Natural killer cell treated with Interleukin-12 subunit alpha and Interleukin-12 subunit beta and Interleukin-15 and Interleukin-18, amount 100 ng/mL, for 72 hours (primary cell): ENCODE measurements around the gene CDYL. TPM values are rescaled to one million over a fixed set of nuclear protein-coding genes. Genes with fewer than 3 reads are reported as not detected.

Experiments
- ATAC-seq, 2 donors: fragments of 150-1000 bp; cut with Tn5 transposase in 1 of 2; sonication (Bioruptor Pico), chemical (Tn5 transposase) in 1 of 2; 2 replicates each; pipeline ENCODE4 v1.10.0; 2021
- DNase-seq: peaks from one replicate; pipeline ENCODE4 v3.0.0; 2022; ENCODE audit warnings: low spot score
- H3K27ac Mint-ChIP-seq, 2 donors: 1 replicate in 1 of 2; 2 replicates in 1 of 2; pipeline ENCODE4 v1.8.0; 2022; ENCODE audit warnings: mixed read lengths in 2 of 2, mild to moderate bottlenecking in 1 of 2, moderate library complexity in 1 of 2
- H3K27me3 Mint-ChIP-seq, 2 donors: 1 replicate in 1 of 2; 2 replicates in 1 of 2; pipeline ENCODE4 v1.8.0; 2022; ENCODE audit warnings: mixed read lengths in 2 of 2
- H3K36me3 Mint-ChIP-seq: one replicate; pipeline ENCODE4 v1.8.0; 2022; ENCODE audit warnings: mixed read lengths
- H3K4me1 Mint-ChIP-seq, 2 donors: 1 replicate in 1 of 2; 2 replicates in 1 of 2; pipeline ENCODE4 v1.8.0; 2022; ENCODE audit warnings: low read depth in 2 of 2, mixed read lengths in 2 of 2, mild to moderate bottlenecking in 1 of 2
- H3K4me3 Mint-ChIP-seq: one replicate; pipeline ENCODE4 v1.8.0; 2022; ENCODE audit warnings: mixed read lengths
- H3K9me3 Mint-ChIP-seq: 2 replicates; pipeline ENCODE4 v1.8.0; 2022; ENCODE audit warnings: mixed read lengths
- total RNA-seq, 2 donors: library from RNA; stranded (reverse); gene quantifications; one replicate each; pipeline ENCODE4 v1.2.3, GENCODE V29; 2022

CDYL gene
- total RNA-seq, 2 donors from 2014 or later = 52.5 to 58.7 TPM

- Mint-ChIP-seq H3K4me3 (peak overlapping the region; percentile 62), H3K36me3 (peaks cover 6% of the 10 kb centered on the region), H3K27me3 (no peaks in the 10 kb centered on the region), H3K27ac (no peak overlapping the region), H3K4me1 (peaks cover 60 to 79% of the 10 kb centered on the region in 2 donors), H3K9me3 (peaks cover 3% of the 10 kb centered on the region)
- ATAC-seq (peak; percentile 87 to 88), DNase-seq (no peak)
Observed at GRCh38 chr6:4801491-4802110, 25.4 kb downstream of the CDYL start.

GRCh38 chr6:4802312-4802935 lies 26.2 kb downstream of the CDYL start:
- Mint-ChIP-seq H3K36me3 (peaks cover 6% of the 10 kb centered on the region), H3K4me1 (peaks cover 64 to 82% of the 10 kb centered on the region in 2 donors), H3K27me3 (no peaks in the 10 kb centered on the region), H3K27ac (peak overlapping the region in 1 of 2 donors; percentile 57), H3K4me3 (peak overlapping the region; percentile 62), H3K9me3 (peaks cover 3% of the 10 kb centered on the region)
- ATAC-seq (no peak), DNase-seq (no peak)

- no peak for ATAC-seq
- DNase-seq = no peak
- Mint-ChIP-seq H3K4me1 (peaks cover 63 to 81% of the 10 kb centered on the region in 2 donors), H3K9me3 (peaks cover 3% of the 10 kb centered on the region), H3K36me3 (peaks cover 9% of the 10 kb centered on the region), H3K4me3 (no peak overlapping the region), H3K27ac (peak overlapping the region in 1 of 2 donors; percentile 57), H3K27me3 (no peaks in the 10 kb centered on the region)
Observed at GRCh38 chr6:4803343-4803744, 27.1 kb downstream of the CDYL start.

- Mint-ChIP-seq H3K4me3 (no peak overlapping the region), H3K27ac (peak overlapping the region in 1 of 2 donors; percentile 57), H3K27me3 (no peaks in the 10 kb centered on the region), H3K4me1 (peaks cover 65 to 81% of the 10 kb centered on the region in 2 donors), H3K36me3 (peaks cover 11% of the 10 kb centered on the region), H3K9me3 (peaks cover 3% of the 10 kb centered on the region)
- DNase-seq (no peak), ATAC-seq (no peak)
Observed at GRCh38 chr6:4804095-4804494, 27.9 kb downstream of the CDYL start.

GRCh38 chr6:4805553-4806336 lies 29.5 kb downstream of the CDYL start:
- H3K27ac Mint-ChIP-seq = no peak overlapping the region
- peak in 1 of 2 donors; percentile 25 for ATAC-seq
- H3K9me3 Mint-ChIP-seq = peaks cover 4% of the 10 kb centered on the region
- H3K27me3 Mint-ChIP-seq = no peaks in the 10 kb centered on the region
- no peak overlapping the region for H3K4me3 Mint-ChIP-seq
- peaks cover 11% of the 10 kb centered on the region for H3K36me3 Mint-ChIP-seq
- peaks cover 71 to 88% of the 10 kb centered on the region in 2 donors for H3K4me1 Mint-ChIP-seq
- no peak for DNase-seq

- Mint-ChIP-seq H3K36me3 (peaks cover 8% of the 10 kb centered on the region), H3K27me3 (no peaks in the 10 kb centered on the region), H3K4me3 (no peak overlapping the region), H3K9me3 (peaks cover 3% of the 10 kb centered on the region), H3K27ac (no peak overlapping the region), H3K4me1 (peaks cover 68 to 86% of the 10 kb centered on the region in 2 donors)
- DNase-seq = no peak
- ATAC-seq = no peak
Observed at GRCh38 chr6:4806337-4806725, 30.1 kb downstream of the CDYL start.

GRCh38 chr6:4806791-4807190 lies 30.6 kb downstream of the CDYL start:
- Mint-ChIP-seq H3K4me3 (no peak overlapping the region), H3K9me3 (peaks cover 4% of the 10 kb centered on the region), H3K27ac (no peak overlapping the region), H3K36me3 (peaks cover 4% of the 10 kb centered on the region), H3K4me1 (peaks cover 65 to 84% of the 10 kb centered on the region in 2 donors), H3K27me3 (no peaks in the 10 kb centered on the region)
- ATAC-seq (no peak), DNase-seq (no peak)

- H3K4me3 Mint-ChIP-seq = no peak overlapping the region
- peaks cover 66 to 84% of the 10 kb centered on the region in 2 donors for H3K4me1 Mint-ChIP-seq
- H3K27ac Mint-ChIP-seq = no peak overlapping the region
- no peaks in the 10 kb centered on the region for H3K27me3 Mint-ChIP-seq
- peaks cover 6% of the 10 kb centered on the region for H3K9me3 Mint-ChIP-seq
- ATAC-seq (no peak), DNase-seq (no peak)
- H3K36me3 Mint-ChIP-seq = peaks cover 4% of the 10 kb centered on the region
Observed at GRCh38 chr6:4808396-4808795, 32.2 kb downstream of the CDYL start.

GRCh38 chr6:4809999-4810918 lies 34.1 kb downstream of the CDYL start:
- DNase-seq (no peak), ATAC-seq (no peak)
- Mint-ChIP-seq H3K27me3 (no peaks in the 10 kb centered on the region), H3K4me3 (no peak overlapping the region), H3K36me3 (peaks cover 4% of the 10 kb centered on the region), H3K4me1 (peaks cover 56 to 74% of the 10 kb centered on the region in 2 donors), H3K27ac (no peak overlapping the region), H3K9me3 (peaks cover 6% of the 10 kb centered on the region)

- peaks cover 42 to 59% of the 10 kb centered on the region in 2 donors for H3K4me1 Mint-ChIP-seq
- H3K27me3 Mint-ChIP-seq = no peaks in the 10 kb centered on the region
- H3K36me3 Mint-ChIP-seq = peaks cover 4% of the 10 kb centered on the region
- H3K4me3 Mint-ChIP-seq = peak overlapping the region; percentile 35
- H3K9me3 Mint-ChIP-seq = peaks cover 6% of the 10 kb centered on the region
- ATAC-seq (no peak), DNase-seq (no peak)
- no peak overlapping the region for H3K27ac Mint-ChIP-seq
Observed at GRCh38 chr6:4812068-4812467, 35.9 kb downstream of the CDYL start.

GRCh38 chr6:4813055-4813454 lies 36.9 kb downstream of the CDYL start:
- H3K9me3 Mint-ChIP-seq = peaks cover 6% of the 10 kb centered on the region
- no peak overlapping the region for H3K4me3 Mint-ChIP-seq
- DNase-seq (no peak), ATAC-seq (no peak)
- peaks cover 4% of the 10 kb centered on the region for H3K36me3 Mint-ChIP-seq
- peaks cover 39 to 55% of the 10 kb centered on the region in 2 donors for H3K4me1 Mint-ChIP-seq
- no peaks in the 10 kb centered on the region for H3K27me3 Mint-ChIP-seq
- no peak overlapping the region for H3K27ac Mint-ChIP-seq

GRCh38 chr6:4814212-4814611 lies 38.0 kb downstream of the CDYL start:
- Mint-ChIP-seq H3K27me3 (no peaks in the 10 kb centered on the region), H3K4me3 (no peak overlapping the region), H3K4me1 (peaks cover 39 to 55% of the 10 kb centered on the region in 2 donors), H3K27ac (no peak overlapping the region), H3K9me3 (peaks cover 6% of the 10 kb centered on the region), H3K36me3 (no peaks in the 10 kb centered on the region)
- ATAC-seq = no peak
- DNase-seq = no peak

- peaks cover 5% of the 10 kb centered on the region for H3K9me3 Mint-ChIP-seq
- no peaks in the 10 kb centered on the region for H3K27me3 Mint-ChIP-seq
- H3K4me3 Mint-ChIP-seq = no peak overlapping the region
- no peak for DNase-seq
- H3K36me3 Mint-ChIP-seq = no peaks in the 10 kb centered on the region
- no peak for ATAC-seq
- peaks cover 43 to 58% of the 10 kb centered on the region in 2 donors for H3K4me1 Mint-ChIP-seq
- H3K27ac Mint-ChIP-seq = no peak overlapping the region
Observed at GRCh38 chr6:4814987-4815386, 38.8 kb downstream of the CDYL start.
